Measurements from ENCODE around the gene MICU1. TPM values are rescaled to one million over a fixed set of nuclear protein-coding genes. Genes with fewer than 3 reads are reported as not detected.
A peak's percentile ranks its signal among the peaks of the same experiment; 100 is the strongest.

MICU1 gene
- total and polyA plus RNA-seq, 2 of the 13 experiments (the other 11 are each of a cell fraction or from before 2014, with no cell fraction given), result 32.5 to 56.1 TPM

GRCh38 chr10:72331575-72332422 lies 294.1 kb downstream of the MICU1 start (continued):
- TF ChIP-seq, protein P1, sequence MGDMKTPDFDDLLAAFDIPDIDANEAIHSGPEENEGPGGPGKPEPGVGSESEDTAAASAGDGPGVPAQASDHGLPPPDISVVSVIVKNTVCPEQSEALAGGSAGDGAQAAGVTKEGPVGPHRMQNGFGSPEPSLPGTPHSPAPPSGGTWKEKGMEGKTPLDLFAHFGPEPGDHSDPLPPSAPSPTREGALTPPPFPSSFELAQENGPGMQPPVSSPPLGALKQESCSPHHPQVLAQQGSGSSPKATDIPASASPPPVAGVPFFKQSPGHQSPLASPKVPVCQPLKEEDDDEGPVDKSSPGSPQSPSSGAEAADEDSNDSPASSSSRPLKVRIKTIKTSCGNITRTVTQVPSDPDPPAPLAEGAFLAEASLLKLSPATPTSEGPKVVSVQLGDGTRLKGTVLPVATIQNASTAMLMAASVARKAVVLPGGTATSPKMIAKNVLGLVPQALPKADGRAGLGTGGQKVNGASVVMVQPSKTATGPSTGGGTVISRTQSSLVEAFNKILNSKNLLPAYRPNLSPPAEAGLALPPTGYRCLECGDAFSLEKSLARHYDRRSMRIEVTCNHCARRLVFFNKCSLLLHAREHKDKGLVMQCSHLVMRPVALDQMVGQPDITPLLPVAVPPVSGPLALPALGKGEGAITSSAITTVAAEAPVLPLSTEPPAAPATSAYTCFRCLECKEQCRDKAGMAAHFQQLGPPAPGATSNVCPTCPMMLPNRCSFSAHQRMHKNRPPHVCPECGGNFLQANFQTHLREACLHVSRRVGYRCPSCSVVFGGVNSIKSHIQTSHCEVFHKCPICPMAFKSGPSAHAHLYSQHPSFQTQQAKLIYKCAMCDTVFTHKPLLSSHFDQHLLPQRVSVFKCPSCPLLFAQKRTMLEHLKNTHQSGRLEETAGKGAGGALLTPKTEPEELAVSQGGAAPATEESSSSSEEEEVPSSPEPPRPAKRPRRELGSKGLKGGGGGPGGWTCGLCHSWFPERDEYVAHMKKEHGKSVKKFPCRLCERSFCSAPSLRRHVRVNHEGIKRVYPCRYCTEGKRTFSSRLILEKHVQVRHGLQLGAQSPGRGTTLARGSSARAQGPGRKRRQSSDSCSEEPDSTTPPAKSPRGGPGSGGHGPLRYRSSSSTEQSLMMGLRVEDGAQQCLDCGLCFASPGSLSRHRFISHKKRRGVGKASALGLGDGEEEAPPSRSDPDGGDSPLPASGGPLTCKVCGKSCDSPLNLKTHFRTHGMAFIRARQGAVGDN (CRISPR knock-in tag; IDR thresholded peaks at IDR 0.05), result peak; percentile 91
- no peak for TF ChIP-seq ZNF549 (CRISPR knock-in tag; IDR thresholded peaks at IDR 0.05)
- peak; percentile 97 for TF ChIP-seq RFXANK (CRISPR knock-in tag; IDR thresholded peaks at IDR 0.05)
- TF ChIP-seq NR1H2 (CRISPR knock-in tag; IDR thresholded peaks at IDR 0.05; ENCODE audit: borderline replicate concordance, low read depth), result no peak
- no peak for TF ChIP-seq ZBTB21 (CRISPR knock-in tag; IDR thresholded peaks at IDR 0.05)
- TF ChIP-seq ZNF496 (CRISPR knock-in tag; IDR thresholded peaks at IDR 0.05; ENCODE audit: insufficient replicate concordance), result no peak
- no peak for TF ChIP-seq SIN3A (IDR thresholded peaks at IDR 0.05; ENCODE audit: borderline replicate concordance, low read depth, low read length)
- TF ChIP-seq FOXK2 (IDR thresholded peaks at IDR 0.05), result no peak
- no peak for TF ChIP-seq RNF2 (conservative IDR thresholded peaks at IDR 0.05; ENCODE audit: low read depth)
- TF ChIP-seq MATR3 (CRISPR knock-in tag; IDR thresholded peaks at IDR 0.05), result no peak
- TF ChIP-seq PRDM10 (CRISPR knock-in tag; IDR thresholded peaks at IDR 0.05; ENCODE audit: low read depth), result 0 out of 2 replicates have a peak, but pooled peaks have one; percentile 37
- no peak for TF ChIP-seq BRF2 (CRISPR knock-in tag; IDR thresholded peaks at IDR 0.05)
- TF ChIP-seq CTCF (CRISPR knock-in tag; IDR thresholded peaks at IDR 0.05), result peak; percentile 54
- no peak for TF ChIP-seq TIGD3 (CRISPR knock-in tag; IDR thresholded peaks at IDR 0.05; ENCODE audit: borderline replicate concordance)
- TF ChIP-seq, protein P2, sequence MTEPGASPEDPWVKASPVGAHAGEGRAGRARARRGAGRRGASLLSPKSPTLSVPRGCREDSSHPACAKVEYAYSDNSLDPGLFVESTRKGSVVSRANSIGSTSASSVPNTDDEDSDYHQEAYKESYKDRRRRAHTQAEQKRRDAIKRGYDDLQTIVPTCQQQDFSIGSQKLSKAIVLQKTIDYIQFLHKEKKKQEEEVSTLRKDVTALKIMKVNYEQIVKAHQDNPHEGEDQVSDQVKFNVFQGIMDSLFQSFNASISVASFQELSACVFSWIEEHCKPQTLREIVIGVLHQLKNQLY (CRISPR knock-in tag; IDR thresholded peaks at IDR 0.05), result no peak
- TF ChIP-seq MAFF (IDR thresholded peaks at IDR 0.05; ENCODE audit: low read depth, low read length), result no peak

All from HepG2 (cell line).